Nephron (organoid): ENCODE results near the gene GDF10.
A peak's percentile ranks its signal among the peaks of the same experiment; 100 is the strongest.

Source experiments
- H3K27ac Mint-ChIP-seq, 3 experiments: 2 replicates each; pipeline ENCODE4 v1.8.0; 2020; ENCODE audit warnings: mixed read lengths in 3 of 3, mild to moderate bottlenecking in 2 of 3, moderate library complexity in 1 of 3
- H3K27me3 Mint-ChIP-seq: 2 replicates; pipeline ENCODE4 v1.8.0; 2021; ENCODE audit warnings: low read depth, mild to moderate bottlenecking, moderate library complexity, mixed read lengths
- H3K36me3 Mint-ChIP-seq: 2 replicates; pipeline ENCODE4 v1.8.0; 2020; ENCODE audit warnings: low read depth, mixed read lengths
- H3K4me1 Mint-ChIP-seq: 2 replicates; pipeline ENCODE4 v1.8.0; 2020; ENCODE audit warnings: mixed read lengths
- H3K4me3 Mint-ChIP-seq, 3 experiments: 2 replicates each; pipeline ENCODE4 v1.8.0; 2020; ENCODE audit warnings: mild to moderate bottlenecking in 3 of 3, mixed read lengths in 3 of 3, moderate library complexity in 2 of 3
- H3K9me3 Mint-ChIP-seq: 2 replicates; pipeline ENCODE4 v1.8.0; 2020; ENCODE audit warnings: mixed read lengths
- TF ChIP-seq, protein P1 (sequence below), 3 experiments: fragments of 200-600 bp; sonication (generic); IDR thresholded peaks; one replicate each; pipeline ENCODE4 v1.5.0; 2021; ENCODE audit warnings: antibody characterized with exemption in 3 of 3; ENCODE audit not compliant: unreplicated experiment in 3 of 3

GDF10 gene

DNA sequence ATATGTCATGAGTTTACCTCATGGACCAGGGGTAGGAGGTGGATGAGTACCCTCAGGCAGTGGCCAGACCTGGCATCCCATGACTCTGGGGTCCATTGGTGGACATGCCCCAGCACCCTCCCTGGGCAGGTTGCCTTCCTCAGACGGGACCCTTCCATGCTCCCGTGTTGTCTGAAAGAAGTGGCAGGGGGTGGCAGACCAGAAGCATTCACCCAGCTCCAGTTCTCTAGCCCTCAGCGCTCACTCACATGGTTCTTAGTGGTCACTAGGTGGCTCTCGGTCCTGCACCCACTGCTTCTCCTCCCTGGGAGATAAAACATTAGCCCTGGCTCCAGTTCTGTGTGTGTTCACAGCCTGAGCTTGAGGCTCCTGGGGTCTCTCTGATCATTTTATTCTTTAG lies 54.2 kb downstream of the GDF10 start:
- TF ChIP-seq, protein P1, sequence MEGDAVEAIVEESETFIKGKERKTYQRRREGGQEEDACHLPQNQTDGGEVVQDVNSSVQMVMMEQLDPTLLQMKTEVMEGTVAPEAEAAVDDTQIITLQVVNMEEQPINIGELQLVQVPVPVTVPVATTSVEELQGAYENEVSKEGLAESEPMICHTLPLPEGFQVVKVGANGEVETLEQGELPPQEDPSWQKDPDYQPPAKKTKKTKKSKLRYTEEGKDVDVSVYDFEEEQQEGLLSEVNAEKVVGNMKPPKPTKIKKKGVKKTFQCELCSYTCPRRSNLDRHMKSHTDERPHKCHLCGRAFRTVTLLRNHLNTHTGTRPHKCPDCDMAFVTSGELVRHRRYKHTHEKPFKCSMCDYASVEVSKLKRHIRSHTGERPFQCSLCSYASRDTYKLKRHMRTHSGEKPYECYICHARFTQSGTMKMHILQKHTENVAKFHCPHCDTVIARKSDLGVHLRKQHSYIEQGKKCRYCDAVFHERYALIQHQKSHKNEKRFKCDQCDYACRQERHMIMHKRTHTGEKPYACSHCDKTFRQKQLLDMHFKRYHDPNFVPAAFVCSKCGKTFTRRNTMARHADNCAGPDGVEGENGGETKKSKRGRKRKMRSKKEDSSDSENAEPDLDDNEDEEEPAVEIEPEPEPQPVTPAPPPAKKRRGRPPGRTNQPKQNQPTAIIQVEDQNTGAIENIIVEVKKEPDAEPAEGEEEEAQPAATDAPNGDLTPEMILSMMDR (IDR thresholded peaks at IDR 0.05; ENCODE audit: unreplicated experiment in 3 of 3): peak in 2 of 3 experiments; percentile 11 to 19
- H3K36me3 Mint-ChIP-seq: no peaks in the 10 kb centered on the region
- H3K4me1 Mint-ChIP-seq: no peaks in the 10 kb centered on the region
- peaks cover 22% of the 10 kb centered on the region for H3K27me3 Mint-ChIP-seq
- H3K27ac Mint-ChIP-seq: no peak overlapping the region
- no peak overlapping the region for H3K4me3 Mint-ChIP-seq
- no peaks in the 10 kb centered on the region for H3K9me3 Mint-ChIP-seq

DNA sequence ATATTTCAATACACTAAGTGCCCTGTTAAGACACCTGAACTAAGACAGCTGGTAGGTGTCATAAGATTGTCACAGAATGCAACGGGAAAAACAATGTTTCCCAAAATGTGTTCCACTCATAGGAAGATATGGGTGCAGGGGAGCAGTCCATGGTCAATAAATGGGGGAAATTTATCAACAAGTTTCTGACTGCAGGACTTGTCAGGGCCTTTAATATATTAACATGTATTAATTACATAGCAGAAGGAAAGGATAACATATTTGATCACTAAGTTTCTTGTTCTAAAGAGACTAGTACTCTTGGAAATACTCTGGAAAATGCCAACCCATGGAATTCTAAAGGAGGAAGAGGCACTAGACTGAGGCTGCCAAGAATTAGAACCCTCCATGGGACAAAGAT lies 54.9 kb downstream of the GDF10 start:
- no peaks in the 10 kb centered on the region for H3K4me1 Mint-ChIP-seq
- no peak overlapping the region for H3K27ac Mint-ChIP-seq
- no peaks in the 10 kb centered on the region for H3K36me3 Mint-ChIP-seq
- no peaks in the 10 kb centered on the region for H3K9me3 Mint-ChIP-seq
- no peak overlapping the region for H3K4me3 Mint-ChIP-seq
- TF ChIP-seq, protein P1 (IDR thresholded peaks at IDR 0.05; ENCODE audit: unreplicated experiment in 3 of 3): no peak
- peaks cover 22% of the 10 kb centered on the region for H3K27me3 Mint-ChIP-seq

DNA sequence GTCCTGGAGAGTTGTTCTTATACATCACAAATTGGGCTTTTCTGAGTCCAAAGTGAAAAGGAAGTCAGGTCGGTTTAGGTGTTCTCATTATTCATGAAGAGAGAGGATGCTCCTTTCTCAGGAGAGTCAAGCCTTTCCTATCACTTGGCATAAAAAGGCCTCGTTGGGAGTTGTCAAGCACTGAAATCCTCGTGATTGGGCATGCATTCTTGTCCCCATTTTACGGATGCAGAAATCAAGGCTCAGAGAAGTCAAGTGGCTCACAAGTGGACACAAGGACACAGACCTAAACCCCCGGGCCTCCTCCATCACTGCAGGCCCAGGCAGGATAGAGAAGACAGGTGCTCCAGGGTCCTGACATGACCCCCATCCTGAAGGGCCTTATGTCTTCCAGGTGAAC lies 56.7 kb downstream of the GDF10 start:
- peaks cover 20% of the 10 kb centered on the region for H3K27me3 Mint-ChIP-seq
- no peaks in the 10 kb centered on the region for H3K9me3 Mint-ChIP-seq
- H3K27ac Mint-ChIP-seq: no peak overlapping the region
- H3K4me3 Mint-ChIP-seq: no peak overlapping the region
- no peaks in the 10 kb centered on the region for H3K4me1 Mint-ChIP-seq
- no peaks in the 10 kb centered on the region for H3K36me3 Mint-ChIP-seq
- TF ChIP-seq, protein P1 (IDR thresholded peaks at IDR 0.05; ENCODE audit: unreplicated experiment in 3 of 3): no peak

DNA sequence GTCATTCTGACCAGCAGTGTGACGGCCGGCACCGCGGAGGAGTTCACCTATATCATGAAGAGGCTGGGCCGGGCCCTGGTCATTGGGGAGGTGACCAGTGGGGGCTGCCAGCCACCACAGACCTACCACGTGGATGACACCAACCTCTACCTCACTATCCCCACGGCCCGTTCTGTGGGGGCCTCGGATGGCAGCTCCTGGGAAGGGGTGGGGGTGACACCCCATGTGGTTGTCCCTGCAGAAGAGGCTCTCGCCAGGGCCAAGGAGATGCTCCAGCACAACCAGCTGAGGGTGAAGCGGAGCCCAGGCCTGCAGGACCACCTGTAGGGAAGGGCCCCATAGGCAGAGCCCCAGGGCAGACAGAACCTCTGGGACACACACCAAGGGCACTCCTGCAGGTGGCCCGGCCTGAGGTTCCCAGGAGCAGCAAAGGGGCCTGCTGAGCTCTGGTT lies 57.2 kb downstream of the GDF10 start:
- no peak overlapping the region for H3K4me3 Mint-ChIP-seq

DNA sequence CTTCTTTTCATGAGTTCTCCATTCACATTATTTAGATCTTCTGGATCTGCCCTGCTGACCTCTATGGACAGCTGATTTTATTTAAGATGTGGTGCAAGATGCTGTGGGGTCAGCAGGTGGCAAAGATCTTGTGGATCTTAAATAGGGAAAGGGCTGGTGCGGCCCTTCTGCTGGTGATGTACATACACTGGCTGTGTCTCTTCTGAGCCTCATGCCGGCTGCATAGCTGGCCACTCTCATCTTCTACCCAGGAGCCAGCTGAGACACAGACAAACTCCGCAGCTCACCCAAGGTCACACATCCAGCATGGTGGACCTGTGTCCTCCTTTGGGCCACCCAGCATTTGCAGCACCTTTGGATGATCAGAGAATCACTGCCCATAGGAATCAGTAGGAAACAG lies 57.9 kb downstream of the GDF10 start:
- TF ChIP-seq, protein P1 (IDR thresholded peaks at IDR 0.05; ENCODE audit: unreplicated experiment in 3 of 3): no peak
- Mint-ChIP-seq H3K4me1 (no peaks in the 10 kb centered on the region), H3K27me3 (peaks cover 20% of the 10 kb centered on the region), H3K36me3 (no peaks in the 10 kb centered on the region), H3K4me3 (no peak overlapping the region), H3K27ac (no peak overlapping the region), H3K9me3 (no peaks in the 10 kb centered on the region)

More for the DNA sequence above, 57.2 kb downstream of the GDF10 start:
- Mint-ChIP-seq H3K36me3 (no peaks in the 10 kb centered on the region), H3K9me3 (no peaks in the 10 kb centered on the region), H3K27ac (no peak overlapping the region), H3K27me3 (peaks cover 20% of the 10 kb centered on the region), H3K4me1 (no peaks in the 10 kb centered on the region)
- TF ChIP-seq, protein P1 (IDR thresholded peaks at IDR 0.05; ENCODE audit: unreplicated experiment in 3 of 3): no peak

DNA sequence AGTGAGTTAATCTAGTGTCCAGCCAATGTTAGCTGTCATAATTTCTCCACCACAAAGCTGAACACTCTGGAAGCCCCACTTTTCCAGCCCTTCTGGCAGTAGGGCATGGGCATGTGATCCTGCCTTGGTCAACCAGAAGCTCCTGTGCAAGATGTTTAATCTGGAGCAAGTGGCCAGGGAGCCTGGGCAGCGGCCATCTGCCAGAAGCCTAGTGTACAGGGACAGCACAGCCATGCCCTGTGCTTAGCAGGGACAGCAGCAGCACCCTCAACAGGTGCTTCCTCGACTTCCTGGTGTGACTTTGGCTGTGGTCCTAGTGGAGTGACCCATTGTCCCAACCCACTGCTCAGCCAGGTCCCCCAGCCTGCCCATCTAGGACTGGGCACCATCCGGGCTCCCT lies 58.5 kb downstream of the GDF10 start:
- H3K4me3 Mint-ChIP-seq: no peak overlapping the region

More for the DNA sequence above, 58.5 kb downstream of the GDF10 start:
- H3K27ac Mint-ChIP-seq: no peak overlapping the region
- TF ChIP-seq, protein P1 (IDR thresholded peaks at IDR 0.05; ENCODE audit: unreplicated experiment in 3 of 3): no peak
- H3K27me3 Mint-ChIP-seq: peaks cover 16% of the 10 kb centered on the region
- no peaks in the 10 kb centered on the region for H3K36me3 Mint-ChIP-seq
- H3K9me3 Mint-ChIP-seq: no peaks in the 10 kb centered on the region
- no peaks in the 10 kb centered on the region for H3K4me1 Mint-ChIP-seq
